ENCODE results near the gene ZBTB21.

DNA sequence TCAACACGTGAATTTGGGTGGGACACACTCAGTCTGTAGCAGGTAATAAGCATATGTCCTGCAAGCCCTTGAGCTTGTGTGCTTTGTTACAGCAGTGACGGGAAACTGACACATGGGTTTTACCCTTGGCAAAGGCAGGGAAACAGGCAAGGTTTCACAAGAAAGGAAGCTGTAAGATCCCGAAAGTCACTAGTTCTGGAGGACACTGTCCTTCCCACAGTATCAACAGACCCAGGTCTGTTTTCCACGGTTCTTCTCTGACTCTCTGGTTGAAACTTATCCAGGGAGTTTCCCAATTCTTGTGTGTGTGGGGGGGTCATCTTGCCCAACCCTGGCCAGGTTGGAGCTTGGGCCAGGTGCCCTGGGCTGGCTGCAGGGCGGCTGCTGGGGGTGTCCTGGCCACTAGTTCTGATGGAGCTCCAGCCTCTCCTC, 29.3 kb upstream of the ZBTB21 start:
- TF ChIP-seq ARNTL (CRISPR knock-in tag; IDR thresholded peaks at IDR 0.05; ENCODE audit: borderline replicate concordance, low read depth), result no peak
- no peak for TF ChIP-seq GLIS3 (CRISPR knock-in tag; IDR thresholded peaks at IDR 0.05)
- no peak for TF ChIP-seq ZFP30 (CRISPR knock-in tag; IDR thresholded peaks at IDR 0.05)
- TF ChIP-seq SNAI2 (CRISPR knock-in tag; IDR thresholded peaks at IDR 0.05), result no peak
- TF ChIP-seq ZNF8 (CRISPR knock-in tag; IDR thresholded peaks at IDR 0.05), result no peak
- no peak for TF ChIP-seq OSR1 (CRISPR knock-in tag; IDR thresholded peaks at IDR 0.05)
- TF ChIP-seq RARB (CRISPR knock-in tag; IDR thresholded peaks at IDR 0.05), result no peak
- no peak for TF ChIP-seq ZFP3 (CRISPR knock-in tag; IDR thresholded peaks at IDR 0.05)
- TF ChIP-seq ISL1 (CRISPR knock-in tag; IDR thresholded peaks at IDR 0.05), result no peak
- TF ChIP-seq ZC3H10 (CRISPR knock-in tag; IDR thresholded peaks at IDR 0.05), result no peak
- TF ChIP-seq ESRRG (CRISPR knock-in tag; IDR thresholded peaks at IDR 0.05), result no peak
